ENCODE data around the gene CDC42. TPM values are rescaled to one million over a fixed set of nuclear protein-coding genes. Genes with fewer than 3 reads are reported as not detected.
"Not testable (repeated sequence)": the region's sequence is repeated elsewhere in the genome, so short reads cannot be mapped to it uniquely, and the experiment has no call there.

CDC42 gene
- total RNA-seq (100 to 1,000 TPM; 181 to 348 (median 192) TPM), total RNA-seq (21.8 to 219 (median 99.8) reads per million in 29 experiments)
- total RNA-seq (2013): 394 TPM

DNA sequence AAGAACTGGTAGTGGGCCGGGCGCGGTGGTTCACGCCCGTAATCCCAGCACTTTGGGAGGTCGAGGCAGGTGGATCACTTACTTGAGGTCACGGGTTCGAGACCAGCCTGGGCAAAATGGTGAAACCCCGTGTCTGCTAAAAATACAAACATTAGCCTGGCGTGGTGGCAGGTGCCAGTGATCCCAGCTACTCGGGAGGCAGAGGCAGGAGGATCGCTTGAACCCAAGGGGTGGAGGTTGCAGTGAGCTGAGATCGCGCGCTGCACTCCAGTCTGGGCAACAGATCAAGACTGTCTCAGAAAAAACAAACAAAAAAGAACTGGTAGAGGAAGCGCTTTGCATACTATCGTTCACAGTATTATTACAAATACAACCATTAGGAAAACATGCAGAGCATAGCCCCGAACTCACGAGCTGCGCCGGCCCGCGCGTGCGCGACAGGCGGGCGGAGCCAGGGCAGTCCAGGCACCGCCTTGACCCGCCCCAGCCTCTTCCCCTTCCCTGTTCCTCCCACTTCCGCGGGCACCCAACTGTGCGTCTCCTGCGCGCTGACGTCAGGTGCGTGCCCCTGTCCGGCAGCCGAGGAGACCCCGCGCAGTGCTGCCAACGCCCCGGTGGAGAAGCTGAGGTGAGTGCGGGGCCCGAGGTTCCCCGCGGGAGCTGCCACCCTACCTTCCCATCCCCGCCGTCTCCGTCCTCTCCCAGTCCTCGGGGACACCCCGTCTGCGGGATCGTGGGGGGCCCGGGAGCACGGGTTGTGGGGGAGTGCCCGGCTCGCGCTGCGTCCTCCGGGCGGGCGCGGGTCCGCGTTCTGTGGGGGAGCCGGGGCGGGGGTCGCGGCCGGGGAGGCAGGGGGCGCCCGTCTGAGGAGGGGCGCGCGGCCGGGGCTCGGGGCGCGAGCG lies at the start of gene CDC42:
TSS of gene CDC42 (plus strand) at position 595 of the 902 bp plus-strand sequence. CDS start 25,770 bp downstream, outside the sequence.
- peaks cover 65 to 69% (median 67%) of the 10 kb centered on the region in 3 donors for H3K4me1 Mint-ChIP-seq

DNA sequence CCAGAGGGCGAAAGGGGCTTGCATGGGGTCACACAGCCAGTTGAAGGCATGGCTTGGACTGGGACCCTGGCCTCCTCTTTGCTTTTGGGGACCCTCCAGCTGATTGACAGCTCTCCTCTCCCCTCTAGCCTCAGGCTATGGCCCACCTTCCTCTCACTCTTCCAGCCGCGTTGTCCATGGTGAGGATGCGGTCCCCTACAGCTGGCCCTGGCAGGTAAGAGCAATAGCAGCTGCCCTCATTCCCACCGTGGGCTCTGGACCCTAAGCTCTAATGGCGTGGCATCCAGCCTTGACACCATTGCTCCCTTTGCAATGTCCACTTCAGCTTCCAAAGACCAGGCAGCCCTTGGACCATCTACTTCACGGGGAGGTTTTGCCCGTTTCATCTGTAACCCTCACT lies 49.6 kb upstream of the CDC42 start:
- H3K9me3 ChIP-seq; H3K9me3 Mint-ChIP-seq; H3K36me3 ChIP-seq (ENCODE audit: control insufficient read depth in 2 of 2, extremely low read depth in 1 of 2, insufficient read depth in 1 of 2, low read length in 1 of 2); H3K27me3 Mint-ChIP-seq; CTCF ChIA-PET; H3K36me3 Mint-ChIP-seq; H3K4me1 ChIP-seq (ENCODE audit: control insufficient read depth in 1 of 2, extremely low read depth in 1 of 2, insufficient read depth in 2 of 2, low read length in 2 of 2); ATAC-seq (replicated peaks in 1 of 4); H3K27ac Mint-ChIP-seq; POLR2A ChIA-PET; H3K27ac ChIP-seq (ENCODE audit: low read length); H3K4me1 Mint-ChIP-seq; H3K4me3 Mint-ChIP-seq; H3K27me3 ChIP-seq (replicated peaks in 1 of 2; ENCODE audit: control insufficient read depth in 2 of 2, extremely low read depth in 1 of 2, insufficient read depth in 2 of 2, low read length in 1 of 2); DNase-seq; H3K4me3 ChIP-seq (ENCODE audit: control insufficient read depth in 1 of 2, extremely low read depth in 1 of 2, low read length in 1 of 2): not testable (repeated sequence)
- 0% methylated on average over 1 of the region's 8 CpGs for WGBS (ENCODE audit: insufficient coverage)

More for the DNA sequence above, at the start of gene CDC42:
- ChIA-PET CTCF (interaction anchor here (0.5 to 3.8 kb wide), 7 partner anchors 12 to 28 kb away, joined by 3 to 35 read pairs (median 5); no protein-coding TSS in a partner anchor), POLR2A (interaction anchor here (0.5 to 4.0 kb wide), 10 partner anchors 8 to 33 kb away, joined by 3 to 84 read pairs (median 6); no protein-coding TSS in a partner anchor)
- H3K27me3 ChIP-seq (replicated peaks in 1 of 2; ENCODE audit: control insufficient read depth in 2 of 2, extremely low read depth in 1 of 2, insufficient read depth in 2 of 2, low read length in 1 of 2): no peaks in the 10 kb centered on the region
- Mint-ChIP-seq H3K4me3 (peak within 1 kb of the TSS; percentile 94 to 99 (median 97)), H3K27ac (peak within 1 kb of the TSS; percentile 95 to 98), H3K9me3 (no peaks in the 10 kb centered on the region), H3K36me3 (peaks cover 23% of the 10 kb centered on the region), H3K27me3 (no peaks in the 10 kb centered on the region)
- H3K4me3 ChIP-seq (ENCODE audit: control insufficient read depth in 1 of 2, extremely low read depth in 1 of 2, low read length in 1 of 2): peak within 1 kb of the TSS; percentile 63 to 72
- no peaks in the 10 kb centered on the region for H3K9me3 ChIP-seq
- H3K27ac ChIP-seq (ENCODE audit: low read length): peak within 1 kb of the TSS; percentile 91
- ATAC-seq (replicated peaks in 1 of 4) (peak; percentile 92 to 96 (median 93)), DNase-seq (peak; percentile 92 to 99 (median 97))
- H3K36me3 ChIP-seq (ENCODE audit: control insufficient read depth in 2 of 2, extremely low read depth in 1 of 2, insufficient read depth in 1 of 2, low read length in 1 of 2): no peaks in the 10 kb centered on the region
- peaks cover 30 to 51% of the 10 kb centered on the region in 2 experiments for H3K4me1 ChIP-seq (ENCODE audit: control insufficient read depth in 1 of 2, extremely low read depth in 1 of 2, insufficient read depth in 2 of 2, low read length in 2 of 2)
- WGBS (ENCODE audit: insufficient coverage): 11% methylated on average over 63 of the region's 81 CpGs

DNA sequence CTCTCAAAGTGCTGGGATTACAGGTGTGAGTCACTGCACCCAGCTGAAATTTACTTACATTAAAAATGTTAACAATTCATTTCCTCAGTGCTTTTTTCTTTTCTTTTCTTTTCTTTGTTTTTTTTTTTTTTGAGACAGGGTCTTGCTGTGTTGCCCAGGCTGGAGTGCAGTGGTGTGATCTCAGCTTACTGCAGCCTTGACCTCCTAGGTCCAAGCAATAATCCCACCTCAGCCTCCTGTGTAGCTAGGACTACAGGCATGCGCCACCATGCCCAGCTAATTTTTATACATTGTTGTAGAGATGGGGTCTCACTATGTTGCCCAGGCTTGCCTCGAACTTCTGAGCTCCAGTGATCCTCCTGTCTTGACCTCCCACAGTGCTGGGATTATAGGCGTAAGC lies 48.5 kb upstream of the CDC42 start:
- H3K4me1 ChIP-seq (ENCODE audit: control insufficient read depth in 1 of 2, extremely low read depth in 1 of 2, insufficient read depth in 2 of 2, low read length in 2 of 2); H3K36me3 ChIP-seq (ENCODE audit: control insufficient read depth in 2 of 2, extremely low read depth in 1 of 2, insufficient read depth in 1 of 2, low read length in 1 of 2); H3K27ac Mint-ChIP-seq; POLR2A ChIA-PET; DNase-seq; H3K4me3 ChIP-seq (ENCODE audit: control insufficient read depth in 1 of 2, extremely low read depth in 1 of 2, low read length in 1 of 2); H3K27me3 Mint-ChIP-seq; H3K36me3 Mint-ChIP-seq; H3K9me3 Mint-ChIP-seq; H3K4me1 Mint-ChIP-seq; H3K27me3 ChIP-seq (replicated peaks in 1 of 2; ENCODE audit: control insufficient read depth in 2 of 2, extremely low read depth in 1 of 2, insufficient read depth in 2 of 2, low read length in 1 of 2); ATAC-seq (replicated peaks in 1 of 4); CTCF ChIA-PET; H3K27ac ChIP-seq (ENCODE audit: low read length); H3K4me3 Mint-ChIP-seq; H3K9me3 ChIP-seq: not testable (repeated sequence)
- WGBS (ENCODE audit: insufficient coverage): no CpG with 5 or more reads among the region's 3 CpGs

DNA sequence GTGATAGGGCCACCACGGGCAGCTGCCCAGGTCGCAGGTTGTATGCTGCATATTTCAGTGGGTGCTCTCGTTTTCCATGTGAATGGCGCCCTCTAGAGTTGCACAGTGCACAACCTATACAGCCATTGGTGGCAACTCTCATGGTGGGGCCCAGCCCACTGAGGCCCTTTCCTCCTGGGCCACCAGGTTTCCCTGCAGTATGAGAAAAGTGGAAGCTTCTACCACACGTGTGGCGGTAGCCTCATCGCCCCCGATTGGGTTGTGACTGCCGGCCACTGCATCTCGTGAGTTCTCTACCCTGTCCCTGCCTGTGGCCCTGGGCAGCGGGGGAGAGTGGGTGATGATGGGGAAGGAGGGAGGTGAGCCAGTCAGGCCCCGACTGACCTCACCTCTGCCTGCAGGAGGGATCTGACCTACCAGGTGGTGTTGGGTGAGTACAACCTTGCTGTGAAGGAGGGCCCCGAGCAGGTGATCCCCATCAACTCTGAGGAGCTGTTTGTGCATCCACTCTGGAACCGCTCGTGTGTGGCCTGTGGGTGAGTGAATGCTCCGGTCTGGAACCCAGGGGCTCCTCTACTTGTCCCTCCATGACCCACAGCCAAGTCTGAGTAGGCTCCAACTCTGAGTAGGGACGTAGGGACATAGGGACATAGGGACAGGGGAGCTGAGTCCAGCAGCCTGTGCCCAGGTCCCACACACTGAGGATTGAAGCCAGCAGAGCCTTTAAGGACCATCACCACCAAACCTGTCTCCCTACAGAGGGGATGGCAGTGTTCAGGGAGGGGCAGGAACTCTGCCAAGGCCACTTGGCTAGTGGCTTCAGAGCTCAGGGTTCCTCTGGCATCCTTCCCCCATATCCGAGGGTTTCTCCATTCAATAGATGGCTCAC lies 47.0 kb upstream of the CDC42 start:
- WGBS (ENCODE audit: insufficient coverage): 93% methylated on average over 9 of the region's 18 CpGs
- ATAC-seq (replicated peaks in 1 of 4): peak in 1 of 4 experiments; percentile 66

DNA sequence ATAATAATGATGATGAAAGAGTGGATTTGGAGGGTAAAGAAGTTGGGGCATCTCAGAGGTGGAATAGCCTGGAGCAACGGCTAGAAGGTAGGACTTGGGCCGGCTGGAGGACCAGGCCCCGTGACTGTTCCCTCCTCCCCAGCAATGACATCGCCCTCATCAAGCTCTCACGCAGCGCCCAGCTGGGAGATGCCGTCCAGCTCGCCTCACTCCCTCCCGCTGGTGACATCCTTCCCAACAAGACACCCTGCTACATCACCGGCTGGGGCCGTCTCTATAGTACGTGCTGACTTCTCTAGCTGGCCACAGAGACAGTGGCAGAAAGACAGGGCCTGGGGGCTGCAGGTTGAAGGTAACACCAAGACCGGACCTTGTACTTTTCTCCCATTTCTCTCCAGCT lies 45.8 kb upstream of the CDC42 start:
- POLR2A ChIA-PET; CTCF ChIA-PET; H3K27me3 ChIP-seq (replicated peaks in 1 of 2; ENCODE audit: control insufficient read depth in 2 of 2, extremely low read depth in 1 of 2, insufficient read depth in 2 of 2, low read length in 1 of 2); H3K36me3 Mint-ChIP-seq; H3K4me1 ChIP-seq (ENCODE audit: control insufficient read depth in 1 of 2, extremely low read depth in 1 of 2, insufficient read depth in 2 of 2, low read length in 2 of 2); ATAC-seq (replicated peaks in 1 of 4); H3K9me3 ChIP-seq; H3K27ac ChIP-seq (ENCODE audit: low read length); H3K27ac Mint-ChIP-seq; H3K27me3 Mint-ChIP-seq; H3K4me1 Mint-ChIP-seq; H3K9me3 Mint-ChIP-seq; H3K4me3 Mint-ChIP-seq; DNase-seq; H3K4me3 ChIP-seq (ENCODE audit: control insufficient read depth in 1 of 2, extremely low read depth in 1 of 2, low read length in 1 of 2); H3K36me3 ChIP-seq (ENCODE audit: control insufficient read depth in 2 of 2, extremely low read depth in 1 of 2, insufficient read depth in 1 of 2, low read length in 1 of 2): not testable (repeated sequence)
- WGBS (ENCODE audit: insufficient coverage): no CpG with 5 or more reads among the region's 13 CpGs

More for the DNA sequence above, 47.0 kb upstream of the CDC42 start:
- H3K4me1 Mint-ChIP-seq; H3K4me1 ChIP-seq (ENCODE audit: control insufficient read depth in 1 of 2, extremely low read depth in 1 of 2, insufficient read depth in 2 of 2, low read length in 2 of 2); H3K27me3 ChIP-seq (replicated peaks in 1 of 2; ENCODE audit: control insufficient read depth in 2 of 2, extremely low read depth in 1 of 2, insufficient read depth in 2 of 2, low read length in 1 of 2); H3K4me3 Mint-ChIP-seq; H3K9me3 Mint-ChIP-seq; H3K27ac ChIP-seq (ENCODE audit: low read length); H3K4me3 ChIP-seq (ENCODE audit: control insufficient read depth in 1 of 2, extremely low read depth in 1 of 2, low read length in 1 of 2); H3K27ac Mint-ChIP-seq; POLR2A ChIA-PET; H3K36me3 ChIP-seq (ENCODE audit: control insufficient read depth in 2 of 2, extremely low read depth in 1 of 2, insufficient read depth in 1 of 2, low read length in 1 of 2); H3K27me3 Mint-ChIP-seq; CTCF ChIA-PET; H3K9me3 ChIP-seq; H3K36me3 Mint-ChIP-seq: not testable (repeated sequence)
- DNase-seq: peak in 10 of 35 experiments; percentile 8 to 47 (median 14)

DNA sequence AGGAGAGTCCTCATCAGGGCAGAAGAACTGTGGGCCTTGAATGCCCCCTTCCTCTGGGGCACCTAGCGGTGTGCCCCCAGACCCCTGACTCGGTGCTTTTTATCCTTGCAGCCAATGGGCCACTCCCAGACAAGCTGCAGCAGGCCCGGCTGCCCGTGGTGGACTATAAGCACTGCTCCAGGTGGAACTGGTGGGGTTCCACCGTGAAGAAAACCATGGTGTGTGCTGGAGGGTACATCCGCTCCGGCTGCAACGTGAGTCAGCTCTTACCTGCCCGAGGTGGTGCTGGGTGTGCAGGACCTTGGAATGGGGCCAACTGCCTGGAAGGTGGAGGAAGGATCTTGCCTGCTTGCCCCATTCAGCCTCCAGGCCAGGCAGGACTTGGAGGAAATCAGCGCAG lies 45.2 kb upstream of the CDC42 start:
- H3K9me3 Mint-ChIP-seq: not testable (repeated sequence)
- 86% methylated on average over 5 of the region's 10 CpGs for WGBS (ENCODE audit: insufficient coverage)

More for the DNA sequence above, 45.2 kb upstream of the CDC42 start:
- H3K36me3 ChIP-seq (ENCODE audit: control insufficient read depth in 2 of 2, extremely low read depth in 1 of 2, insufficient read depth in 1 of 2, low read length in 1 of 2); H3K27me3 ChIP-seq (replicated peaks in 1 of 2; ENCODE audit: control insufficient read depth in 2 of 2, extremely low read depth in 1 of 2, insufficient read depth in 2 of 2, low read length in 1 of 2); CTCF ChIA-PET; H3K4me3 Mint-ChIP-seq; H3K36me3 Mint-ChIP-seq; DNase-seq; H3K4me1 Mint-ChIP-seq; H3K27me3 Mint-ChIP-seq; H3K4me1 ChIP-seq (ENCODE audit: control insufficient read depth in 1 of 2, extremely low read depth in 1 of 2, insufficient read depth in 2 of 2, low read length in 2 of 2); POLR2A ChIA-PET; H3K9me3 ChIP-seq; H3K4me3 ChIP-seq (ENCODE audit: control insufficient read depth in 1 of 2, extremely low read depth in 1 of 2, low read length in 1 of 2); ATAC-seq (replicated peaks in 1 of 4); H3K27ac ChIP-seq (ENCODE audit: low read length); H3K27ac Mint-ChIP-seq: not testable (repeated sequence)

Measured in T-cell (primary cell).